WTC11 (cell line): ENCODE measurements around the gene ASB11. TPM values are rescaled to one million over a fixed set of nuclear protein-coding genes. Genes with fewer than 3 reads are reported as not detected.

Experiments
- ATAC-seq: fragments of 200-7000 bp; cut with Tn5 transposase; 2 replicates; pipeline ENCODE4 v1.10.0; 2021; ENCODE audit warnings: mild to moderate bottlenecking, moderate library complexity
- CTCF ChIA-PET: fragments of 300-600 bp; sonication (Branson Sonifier 250); formaldehyde crosslinking; loops from one replicate; lab custom pipeline; 2021; ENCODE audit warnings: antibody characterized with exemption; lab: Charles Lee
- POLR2A ChIA-PET: fragments of 350-600 bp; sonication (Branson Sonifier 250); formaldehyde crosslinking; loops from one replicate; lab custom pipeline; 2021; ENCODE audit warnings: antibody characterized with exemption; lab: Charles Lee
- DNase-seq: peaks from one replicate; pipeline ENCODE4 v3.0.0; 2021; ENCODE audit warnings: low spot score
- H3K27ac Mint-ChIP-seq: 2 replicates; pipeline ENCODE4 v1.8.0; 2021; ENCODE audit warnings: mixed read lengths
- H3K27me3 Mint-ChIP-seq: 2 replicates; pipeline ENCODE4 v1.8.0; 2021; ENCODE audit warnings: low read depth, mild to moderate bottlenecking, moderate library complexity, mixed read lengths
- H3K36me3 Mint-ChIP-seq: 2 replicates; pipeline ENCODE4 v1.8.0; 2021; ENCODE audit warnings: mixed read lengths
- H3K4me1 Mint-ChIP-seq: 2 replicates; pipeline ENCODE4 v1.8.0; 2022; ENCODE audit warnings: mixed read lengths
- H3K4me3 Mint-ChIP-seq: 2 replicates; pipeline ENCODE4 v1.8.0; 2021; ENCODE audit warnings: mild to moderate bottlenecking, moderate library complexity, mixed read lengths
- H3K9me3 Mint-ChIP-seq: 2 replicates; pipeline ENCODE4 v1.8.0; 2021; ENCODE audit warnings: mixed read lengths
- AFF4 ChIP-seq: sonication (generic); formaldehyde crosslinking; IDR thresholded peaks from 2 replicates; pipeline ENCODE4 v1.8.1; 2023; ENCODE audit warnings: mild to moderate bottlenecking, missing genetic modification reagents, borderline replicate concordance
- ATF1 ChIP-seq: sonication (generic); formaldehyde crosslinking; IDR thresholded peaks from 2 replicates; pipeline ENCODE4 v1.8.1; 2023; ENCODE audit warnings: mild to moderate bottlenecking, moderate library complexity, missing genetic modification reagents
- E2F1 ChIP-seq: sonication (generic); formaldehyde crosslinking; IDR thresholded peaks from 2 replicates; pipeline ENCODE4 v1.8.0; 2022; ENCODE audit warnings: mild to moderate bottlenecking, missing genetic modification reagents
- JUN ChIP-seq: sonication (generic); formaldehyde crosslinking; IDR thresholded peaks from 2 replicates; pipeline ENCODE4 v1.8.0; 2023; ENCODE audit warnings: mild to moderate bottlenecking, missing genetic modification reagents
- NFATC4 ChIP-seq: fragments of 250-450 bp; sonication (Bioruptor Pico); IDR thresholded peaks from 2 replicates; pipeline ENCODE4 v1.9.0; 2021; ENCODE audit warnings: mild to moderate bottlenecking
- PRDM15 ChIP-seq: sonication (generic); formaldehyde crosslinking; IDR thresholded peaks from 2 replicates; pipeline ENCODE4 v1.8.0; 2022; ENCODE audit warnings: missing genetic modification reagents
- PRRX2 ChIP-seq: fragments of 250-450 bp; sonication (Bioruptor Pico); IDR thresholded peaks from 2 replicates; pipeline ENCODE4 v1.8.0; 2021; ENCODE audit warnings: mild to moderate bottlenecking
- SMAD3 ChIP-seq: sonication (generic); formaldehyde crosslinking; IDR thresholded peaks from 2 replicates; pipeline ENCODE4 v1.8.0; 2022; ENCODE audit warnings: missing genetic modification reagents, mild to moderate bottlenecking, borderline replicate concordance
- TEAD1 ChIP-seq: sonication (generic); formaldehyde crosslinking; IDR thresholded peaks from 2 replicates; pipeline ENCODE4 v1.8.0; 2022; ENCODE audit warnings: mild to moderate bottlenecking, missing genetic modification reagents
- TEAD4 ChIP-seq: sonication (generic); formaldehyde crosslinking; IDR thresholded peaks from 2 replicates; pipeline ENCODE4 v1.8.0; 2022; ENCODE audit warnings: mild to moderate bottlenecking, missing genetic modification reagents
- TP53 ChIP-seq: sonication (generic); formaldehyde crosslinking; IDR thresholded peaks from 2 replicates; pipeline ENCODE4 v1.8.1; 2023; ENCODE audit warnings: mild to moderate bottlenecking, missing genetic modification reagents
- ZMAT4 ChIP-seq: fragments of 250-450 bp; sonication (Bioruptor Pico); IDR thresholded peaks from 2 replicates; pipeline ENCODE4 v1.9.0; 2021; ENCODE audit warnings: mild to moderate bottlenecking
- ZNF219 ChIP-seq: sonication (generic); formaldehyde crosslinking; IDR thresholded peaks from 2 replicates; pipeline ENCODE4 v1.8.0; 2023; ENCODE audit warnings: missing genetic modification reagents, mild to moderate bottlenecking, borderline replicate concordance
- ZNF671 ChIP-seq: fragments of 250-450 bp; sonication (Bioruptor Pico); IDR thresholded peaks from 2 replicates; pipeline ENCODE4 v1.8.0; 2021; ENCODE audit warnings: mild to moderate bottlenecking
- total RNA-seq: library from RNA; stranded (reverse); gene quantifications from 3 replicates; pipeline ENCODE4 v1.2.3, GENCODE V29; 2021
- TF ChIP-seq, protein P1 (sequence below): sonication (generic); formaldehyde crosslinking; IDR thresholded peaks from 2 replicates; pipeline ENCODE4 v1.8.1; 2023; ENCODE audit warnings: mild to moderate bottlenecking, missing genetic modification reagents, moderate library complexity
- TF ChIP-seq, protein P2 (sequence below): sonication (generic); formaldehyde crosslinking; IDR thresholded peaks from 2 replicates; pipeline ENCODE4 v1.8.0; 2022; ENCODE audit warnings: mild to moderate bottlenecking, missing genetic modification reagents
- TF ChIP-seq, protein P3 (sequence below): fragments of 250-450 bp; sonication (Bioruptor Pico); conservative IDR thresholded peaks from 2 replicates; pipeline ENCODE4 v1.9.0; 2021; ENCODE audit warnings: mild to moderate bottlenecking

The ASB11 gene
- total RNA-seq, 1 experiment from 2014 or later: not detected

GRCh38 chrX:15334561-15334960 is 19.1 kb upstream of the ASB11 start (continued):
- TF ChIP-seq, protein P1, sequence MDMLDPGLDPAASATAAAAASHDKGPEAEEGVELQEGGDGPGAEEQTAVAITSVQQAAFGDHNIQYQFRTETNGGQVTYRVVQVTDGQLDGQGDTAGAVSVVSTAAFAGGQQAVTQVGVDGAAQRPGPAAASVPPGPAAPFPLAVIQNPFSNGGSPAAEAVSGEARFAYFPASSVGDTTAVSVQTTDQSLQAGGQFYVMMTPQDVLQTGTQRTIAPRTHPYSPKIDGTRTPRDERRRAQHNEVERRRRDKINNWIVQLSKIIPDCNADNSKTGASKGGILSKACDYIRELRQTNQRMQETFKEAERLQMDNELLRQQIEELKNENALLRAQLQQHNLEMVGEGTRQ: no peak

DNA sequence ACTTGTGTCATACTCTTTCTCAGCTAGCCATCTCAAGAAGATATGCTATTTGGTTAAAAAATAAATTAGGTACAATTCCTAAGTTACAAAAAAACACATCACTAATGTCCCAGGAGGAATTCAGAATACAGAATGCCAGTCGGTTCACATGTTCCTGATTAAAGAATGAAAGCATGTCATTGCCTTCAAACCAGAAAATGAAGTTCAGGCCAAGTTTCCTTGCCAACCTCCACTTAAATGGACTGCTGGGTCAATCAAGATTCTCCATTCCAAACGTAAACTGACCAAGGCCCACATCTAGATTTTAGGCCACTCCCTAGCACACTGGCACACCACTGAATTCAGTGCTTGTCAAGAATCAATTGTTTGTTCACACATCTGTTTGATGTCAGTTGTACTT is 13.4 kb upstream of the ASB11 start:
- peaks cover 5% of the 10 kb centered on the region; the same call in 1 of the 2 replicates for H3K36me3 Mint-ChIP-seq
- no peaks in the 10 kb centered on the region for H3K27me3 Mint-ChIP-seq
- H3K9me3 Mint-ChIP-seq: no peaks in the 10 kb centered on the region
- ChIA-PET CTCF (no interaction called here), POLR2A (no interaction called here)
- no peak for TF ChIP-seq ZMAT4 (CRISPR knock-in tag)
- no peak for DNase-seq
- no peak for ATAC-seq
- H3K4me3 Mint-ChIP-seq: no peak overlapping the region
- H3K27ac Mint-ChIP-seq: no peak overlapping the region
- no peaks in the 10 kb centered on the region for H3K4me1 Mint-ChIP-seq

- POLR2A ChIA-PET: no interaction called here
- ATAC-seq: no peak
- Mint-ChIP-seq H3K27me3 (no peaks in the 10 kb centered on the region), H3K4me1 (no peaks in the 10 kb centered on the region), H3K36me3 (peaks cover 8% of the 10 kb centered on the region; the same call in 1 of the 2 replicates), H3K4me3 (no peak overlapping the region), H3K9me3 (no peaks in the 10 kb centered on the region), H3K27ac (no peak overlapping the region)
- TF ChIP-seq AFF4 (CRISPR knock-in tag) (no peak), ATF1 (CRISPR knock-in tag) (no peak), TEAD4 (CRISPR knock-in tag) (no peak), NFATC4 (CRISPR knock-in tag) (no peak), E2F1 (no peak), TEAD1 (no peak), SMAD3 (CRISPR knock-in tag) (no peak), PRDM15 (CRISPR knock-in tag) (no peak), TP53 (CRISPR knock-in tag) (no peak), ZNF671 (CRISPR knock-in tag) (no peak), ZNF219 (CRISPR knock-in tag) (no peak), JUN (CRISPR knock-in tag) (no peak), PRRX2 (no peak)
- TF ChIP-seq, protein P2, sequence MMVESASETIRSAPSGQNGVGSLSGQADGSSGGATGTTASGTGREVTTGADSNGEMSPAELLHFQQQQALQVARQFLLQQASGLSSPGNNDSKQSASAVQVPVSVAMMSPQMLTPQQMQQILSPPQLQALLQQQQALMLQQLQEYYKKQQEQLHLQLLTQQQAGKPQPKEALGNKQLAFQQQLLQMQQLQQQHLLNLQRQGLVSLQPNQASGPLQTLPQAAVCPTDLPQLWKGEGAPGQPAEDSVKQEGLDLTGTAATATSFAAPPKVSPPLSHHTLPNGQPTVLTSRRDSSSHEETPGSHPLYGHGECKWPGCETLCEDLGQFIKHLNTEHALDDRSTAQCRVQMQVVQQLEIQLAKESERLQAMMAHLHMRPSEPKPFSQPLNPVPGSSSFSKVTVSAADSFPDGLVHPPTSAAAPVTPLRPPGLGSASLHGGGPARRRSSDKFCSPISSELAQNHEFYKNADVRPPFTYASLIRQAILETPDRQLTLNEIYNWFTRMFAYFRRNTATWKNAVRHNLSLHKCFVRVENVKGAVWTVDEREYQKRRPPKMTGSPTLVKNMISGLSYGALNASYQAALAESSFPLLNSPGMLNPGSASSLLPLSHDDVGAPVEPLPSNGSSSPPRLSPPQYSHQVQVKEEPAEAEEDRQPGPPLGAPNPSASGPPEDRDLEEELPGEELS (CRISPR knock-in tag): no peak
- TF ChIP-seq, protein P3, sequence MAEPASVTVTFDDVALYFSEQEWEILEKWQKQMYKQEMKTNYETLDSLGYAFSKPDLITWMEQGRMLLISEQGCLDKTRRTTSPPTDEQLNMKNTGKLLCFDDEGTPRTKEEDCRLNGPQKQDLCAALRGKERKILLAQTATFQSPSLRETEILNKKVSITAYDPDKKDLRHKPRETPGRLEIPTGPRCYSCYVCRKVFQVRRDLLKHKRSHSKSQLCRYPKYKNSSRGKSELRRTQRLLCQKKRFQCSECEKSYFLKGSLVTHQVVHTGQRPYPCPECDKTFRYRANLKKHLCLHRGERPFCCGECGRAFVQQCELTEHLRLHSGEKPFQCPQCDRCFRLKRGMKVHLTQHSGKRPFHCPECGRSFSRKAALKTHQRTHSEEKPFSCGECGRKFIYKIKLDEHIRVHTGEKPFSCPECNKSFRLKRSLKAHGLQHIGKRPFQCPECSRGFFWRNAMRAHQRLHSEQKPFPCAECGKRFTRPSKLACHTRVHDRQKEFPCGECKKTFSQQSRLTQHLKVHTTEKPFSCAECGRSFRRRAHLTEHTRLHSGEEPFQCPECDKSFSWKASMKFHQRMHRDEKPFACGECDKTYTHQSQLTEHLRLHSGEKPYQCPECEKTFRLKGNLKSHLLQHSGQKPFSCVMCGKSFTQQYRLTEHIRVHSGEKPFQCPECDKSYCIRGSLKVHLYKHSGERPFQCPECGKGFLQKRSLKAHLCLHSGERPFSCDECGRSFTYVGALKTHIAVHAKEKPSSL (CRISPR knock-in tag): no peak
- no peak for DNase-seq
- CTCF ChIA-PET: no interaction called here
Observed at GRCh38 chrX:15328131-15328530, 12.7 kb upstream of the ASB11 start.
